DMS 273 treated with DMSO at 0.1 percent for 48 hours (cell line): Measurements from ENCODE around the gene APOA1.

Experiments
- DNase-seq: peaks from one replicate; lab custom pipeline; 2025; lab: John Stamatoyannopoulos, UW

Gene APOA1

GRCh38 chr11:116833816-116834534, 3.4 kb downstream of the APOA1 start:
- no peak for DNase-seq

- no peak for DNase-seq
Measured at GRCh38 chr11:116833491-116833815, 4.0 kb downstream of the APOA1 start.

- no peak for DNase-seq
Measured at GRCh38 chr11:116832350-116833290, 4.8 kb downstream of the APOA1 start.

- DNase-seq = no peak
Measured at GRCh38 chr11:116831790-116832349, 5.6 kb downstream of the APOA1 start.

GRCh38 chr11:116830184-116830912, 7.1 kb downstream of the APOA1 start:
- no peak for DNase-seq

GRCh38 chr11:116829525-116830183, 7.8 kb downstream of the APOA1 start, which contains the start of gene APOC3:
APOC3 (plus strand) TSS chr11:116829907; CDS start chr11:116830583, 676 bp downstream.
- DNase-seq = no peak

- DNase-seq = no peak
Measured at GRCh38 chr11:116828632-116829524, 8.5 kb downstream of the APOA1 start.

- no peak for DNase-seq
Measured at GRCh38 chr11:116827461-116827860, 10.0 kb downstream of the APOA1 start.

GRCh38 chr11:116826751-116827431, 10.5 kb downstream of the APOA1 start:
- DNase-seq = no peak

GRCh38 chr11:116825854-116826750, 11.3 kb downstream of the APOA1 start:
- no peak for DNase-seq

GRCh38 chr11:116825434-116825833, 12.0 kb downstream of the APOA1 start:
- DNase-seq = no peak

- DNase-seq = no peak
Measured at GRCh38 chr11:116823031-116823843, 14.2 kb downstream of the APOA1 start, which contains the start of gene APOA4. APOA4 (minus strand) TSS chr11:116823304; CDS start chr11:116823191, 113 bp downstream.

GRCh38 chr11:116822575-116822974, 14.8 kb downstream of the APOA1 start:
- no peak for DNase-seq

GRCh38 chr11:116821050-116821918, 16.1 kb downstream of the APOA1 start:
- DNase-seq = no peak

- no peak for DNase-seq
Measured at GRCh38 chr11:116819049-116819448, 18.4 kb downstream of the APOA1 start.

- DNase-seq = no peak
Measured at GRCh38 chr11:116814502-116814901, 22.9 kb downstream of the APOA1 start.
